Ascending aorta (tissue), 2 donors: ENCODE measurements around the gene KLHDC4. TPM values are rescaled to one million over a fixed set of nuclear protein-coding genes. Genes with fewer than 3 reads are reported as not detected.

Experiments
- DNase-seq, 2 donors: peaks; one replicate each; pipeline ENCODE4 v3.0.0-alpha.2; 2019; ENCODE audit warnings: low spot score in 2 of 2
- H3K27ac ChIP-seq, 2 donors: fragments of 200-600 bp; sonication (generic); one replicate each; pipeline ENCODE4 v1.5.1; 2016 to 2017; ENCODE audit warnings: mild to moderate bottlenecking in 1 of 2
- H3K27me3 ChIP-seq: fragments of 200-600 bp; sonication (generic); one replicate; pipeline ENCODE4 v1.5.1; 2017
- H3K36me3 ChIP-seq, 2 donors: fragments of 200-600 bp; sonication (generic); one replicate each; pipeline ENCODE4 v1.5.1; 2016
- H3K4me1 ChIP-seq, 2 donors: fragments of 200-600 bp; sonication (generic); one replicate each; pipeline ENCODE4 v1.5.1; 2016 to 2017; ENCODE audit warnings: mild to moderate bottlenecking in 1 of 2
- H3K4me3 ChIP-seq, 2 donors: fragments of 200-600 bp; sonication (generic); one replicate each; pipeline ENCODE4 v1.5.1; 2016 to 2017; ENCODE audit warnings: mild to moderate bottlenecking in 1 of 2
- H3K9me3 ChIP-seq, 2 donors: fragments of 200-600 bp; sonication (generic); one replicate each; pipeline ENCODE4 v1.5.1; 2016
- CTCF ChIP-seq, 3 experiments: fragments of 200-600 bp in 2 of 3; fragments of 450-650 bp in 1 of 3; sonication (generic) in 2 of 3; IDR thresholded peaks; one replicate each; pipeline ENCODE4 v1.5.1; 2016 to 2019; ENCODE audit warnings: antibody characterized with exemption in 3 of 3, mild to moderate bottlenecking in 1 of 3, moderate library complexity in 1 of 3
- intact Hi-C: fragments of 100-400 bp; cut with DNase I; formaldehyde crosslinking; loops from one replicate; pipeline ENCODE4 v1.15.1; 2023
- total RNA-seq: library from RNA; depleted of rRNA; stranded (reverse); fragments of >200 nt; gene quantifications from one replicate; pipeline ENCODE4 v1.1.0, GENCODE V29; 2016

The KLHDC4 gene
- total RNA-seq, 1 donor from 2014 or later: 38.4 TPM

- no peaks in the 10 kb centered on the region for H3K9me3 ChIP-seq
- no peaks in the 10 kb centered on the region for H3K4me1 ChIP-seq
- no peak overlapping the region for H3K4me3 ChIP-seq
- H3K27ac ChIP-seq: no peak overlapping the region
- no peak for TF ChIP-seq CTCF (IDR thresholded peaks at IDR 0.05)
- intact Hi-C loops: no loop called here
- peaks cover 21 to 34% of the 10 kb centered on the region in 2 donors for H3K36me3 ChIP-seq
- no peaks in the 10 kb centered on the region for H3K27me3 ChIP-seq
- no peak for DNase-seq
Observed at GRCh38 chr16:87701078-87701460, 64.7 kb downstream of the KLHDC4 start.

GRCh38 chr16:87700406-87701077 lies 65.2 kb downstream of the KLHDC4 start:
- intact Hi-C loops: no loop called here
- no peak for TF ChIP-seq CTCF (IDR thresholded peaks at IDR 0.05)

GRCh38 chr16:87698676-87699199 lies 67.0 kb downstream of the KLHDC4 start:
- Histone ChIP-seq H3K27ac (no peak overlapping the region), H3K27me3 (no peaks in the 10 kb centered on the region), H3K36me3 (peaks cover 14 to 35% of the 10 kb centered on the region in 2 donors), H3K9me3 (no peaks in the 10 kb centered on the region), H3K4me1 (no peaks in the 10 kb centered on the region), H3K4me3 (no peak overlapping the region)
- no peak for TF ChIP-seq CTCF (IDR thresholded peaks at IDR 0.05)
- DNase-seq: no peak
- intact Hi-C loops: no loop called here

More at GRCh38 chr16:87700406-87701077, 65.2 kb downstream of the KLHDC4 start:
- no peaks in the 10 kb centered on the region for H3K9me3 ChIP-seq
- DNase-seq: no peak
- no peak overlapping the region for H3K4me3 ChIP-seq
- no peak overlapping the region for H3K27ac ChIP-seq
- H3K4me1 ChIP-seq: no peaks in the 10 kb centered on the region
- peaks cover 21 to 34% of the 10 kb centered on the region in 2 donors for H3K36me3 ChIP-seq
- no peaks in the 10 kb centered on the region for H3K27me3 ChIP-seq

- no peak for TF ChIP-seq CTCF (IDR thresholded peaks at IDR 0.05)
- Histone ChIP-seq H3K9me3 (no peaks in the 10 kb centered on the region), H3K4me3 (no peak overlapping the region), H3K27ac (no peak overlapping the region), H3K36me3 (peaks cover 9 to 30% of the 10 kb centered on the region in 2 donors), H3K27me3 (no peaks in the 10 kb centered on the region), H3K4me1 (no peaks in the 10 kb centered on the region)
- intact Hi-C loops: no loop called here
- DNase-seq: no peak
Observed at GRCh38 chr16:87698241-87698640, 67.5 kb downstream of the KLHDC4 start.

- DNase-seq: no peak
- no peak overlapping the region for H3K27ac ChIP-seq
- no peaks in the 10 kb centered on the region for H3K9me3 ChIP-seq
- no peaks in the 10 kb centered on the region for H3K27me3 ChIP-seq
- H3K4me3 ChIP-seq: no peak overlapping the region
- no peak for TF ChIP-seq CTCF (IDR thresholded peaks at IDR 0.05)
- H3K36me3 ChIP-seq: peaks cover 5 to 26% of the 10 kb centered on the region in 2 donors
- H3K4me1 ChIP-seq: no peaks in the 10 kb centered on the region
- intact Hi-C loops: no loop called here
Observed at GRCh38 chr16:87697792-87698191, 68.0 kb downstream of the KLHDC4 start.
